ENCODE data around the gene AHDC1.

AHDC1 gene

GRCh38 chr1:27527890-27528817, 75.8 kb downstream of the AHDC1 start:
- DNase-seq = peak; percentile 87 to 95

- peak; percentile 94 to 98 for DNase-seq
These were observed 76.6 kb downstream of the AHDC1 start for GRCh38 chr1:27527223-27527889.

GRCh38 chr1:27526569-27527222, 77.2 kb downstream of the AHDC1 start:
- peak in 1 of 2 experiments; percentile 49 for DNase-seq

GRCh38 chr1:27525296-27526272, 78.4 kb downstream of the AHDC1 start:
- peak; percentile 64 to 82 for DNase-seq

GRCh38 chr1:27523337-27524020, 80.5 kb downstream of the AHDC1 start:
- no peak for DNase-seq

- DNase-seq = peak; percentile 70 to 86
These were observed 81.3 kb downstream of the AHDC1 start for GRCh38 chr1:27522432-27523336.

- peak in 1 of 2 experiments; percentile 58 for DNase-seq
These were observed 82.0 kb downstream of the AHDC1 start for GRCh38 chr1:27521861-27522431.

- DNase-seq = peak in 1 of 2 experiments; percentile 46
These were observed 82.6 kb downstream of the AHDC1 start for GRCh38 chr1:27521336-27521831.

GRCh38 chr1:27520651-27521050, 83.3 kb downstream of the AHDC1 start:
- DNase-seq = peak in 1 of 2 experiments; percentile 45

GRCh38 chr1:27519331-27520258, 84.3 kb downstream of the AHDC1 start:
- DNase-seq = peak; percentile 39 to 73

- DNase-seq = no peak
These were observed 85.1 kb downstream of the AHDC1 start for GRCh38 chr1:27518808-27519207.

GRCh38 chr1:27517907-27518718, 85.8 kb downstream of the AHDC1 start:
- DNase-seq = peak; percentile 18 to 46

- no peak for DNase-seq
These were observed 86.6 kb downstream of the AHDC1 start for GRCh38 chr1:27517301-27517700.

GRCh38 chr1:27515626-27516025, 88.3 kb downstream of the AHDC1 start:
- no peak for DNase-seq

GRCh38 chr1:27513958-27514357, 90.0 kb downstream of the AHDC1 start:
- DNase-seq = no peak

- no peak for DNase-seq
These were observed 90.4 kb downstream of the AHDC1 start for GRCh38 chr1:27513528-27513927.

All from NCI-H2081 (cell line).